Transverse colon (tissue), 4 donors: Measurements from ENCODE around the gene MEIKIN.

Experiments
- POLR2A ChIP-seq: fragments of 450-650 bp; IDR thresholded peaks from one replicate; pipeline ENCODE4 v1.6.1; 2016; ENCODE audit warnings: antibody characterized with exemption, mild to moderate bottlenecking, moderate library complexity
- POLR2AphosphoS5 ChIP-seq, 3 donors: sonication (generic); formaldehyde crosslinking; IDR thresholded peaks; one replicate each; pipeline ENCODE4 v1.6.1; 2016; ENCODE audit warnings: antibody characterized with exemption in 3 of 3
- TF ChIP-seq, protein P1 (sequence below), 5 experiments: fragments of 200-600 bp in 3 of 5; fragments of 450-650 bp in 2 of 5; sonication (generic) in 3 of 5; IDR thresholded peaks; 1 replicate in 2 of 5; 2 replicates in 3 of 5; pipeline ENCODE4 v1.5.1; 2016 to 2017; ENCODE audit warnings: antibody characterized with exemption in 5 of 5, inconsistent platforms in 3 of 5, mild to moderate bottlenecking in 2 of 5, moderate library complexity in 1 of 5

GRCh38 chr5:131863700-131864099 is 81.8 kb downstream of the MEIKIN start:
- TF ChIP-seq POLR2AphosphoS5 (IDR thresholded peaks at IDR 0.05) (no peak), POLR2A (no peak)
- TF ChIP-seq, protein P1, sequence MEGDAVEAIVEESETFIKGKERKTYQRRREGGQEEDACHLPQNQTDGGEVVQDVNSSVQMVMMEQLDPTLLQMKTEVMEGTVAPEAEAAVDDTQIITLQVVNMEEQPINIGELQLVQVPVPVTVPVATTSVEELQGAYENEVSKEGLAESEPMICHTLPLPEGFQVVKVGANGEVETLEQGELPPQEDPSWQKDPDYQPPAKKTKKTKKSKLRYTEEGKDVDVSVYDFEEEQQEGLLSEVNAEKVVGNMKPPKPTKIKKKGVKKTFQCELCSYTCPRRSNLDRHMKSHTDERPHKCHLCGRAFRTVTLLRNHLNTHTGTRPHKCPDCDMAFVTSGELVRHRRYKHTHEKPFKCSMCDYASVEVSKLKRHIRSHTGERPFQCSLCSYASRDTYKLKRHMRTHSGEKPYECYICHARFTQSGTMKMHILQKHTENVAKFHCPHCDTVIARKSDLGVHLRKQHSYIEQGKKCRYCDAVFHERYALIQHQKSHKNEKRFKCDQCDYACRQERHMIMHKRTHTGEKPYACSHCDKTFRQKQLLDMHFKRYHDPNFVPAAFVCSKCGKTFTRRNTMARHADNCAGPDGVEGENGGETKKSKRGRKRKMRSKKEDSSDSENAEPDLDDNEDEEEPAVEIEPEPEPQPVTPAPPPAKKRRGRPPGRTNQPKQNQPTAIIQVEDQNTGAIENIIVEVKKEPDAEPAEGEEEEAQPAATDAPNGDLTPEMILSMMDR (IDR thresholded peaks at IDR 0.05): no peak
